GM12878 (cell line): Measurements from ENCODE around the gene NPL. TPM values are rescaled to one million over a fixed set of nuclear protein-coding genes. Genes with fewer than 3 reads are reported as not detected.

Source experiments
- BHLHE40 ChIP-seq, 2 experiments: fragments of 450-650 bp in 1 of 2; IDR thresholded peaks; 2 replicates each; pipeline ENCODE4 v1.6.1; 2011 to 2017; ENCODE audit warnings: low read depth in 2 of 2, borderline replicate concordance in 1 of 2, improper control_type of control experiment in 1 of 2, low read length in 1 of 2, mild to moderate bottlenecking in 1 of 2
- CBFB ChIP-seq: IDR thresholded peaks from 2 replicates; pipeline ENCODE4 v1.6.1; 2016; ENCODE audit warnings: antibody characterized with exemption, low read depth
- FOXM1 ChIP-seq: IDR thresholded peaks from 2 replicates; pipeline ENCODE4 v1.6.1; 2012; ENCODE audit warnings: low read depth, mild to moderate bottlenecking, inconsistent platforms, low read length, moderate library complexity
- KDM1A ChIP-seq: fragments of 200-600 bp; sonication (generic); IDR thresholded peaks from 2 replicates; pipeline ENCODE4 v1.6.1; 2016; ENCODE audit warnings: borderline replicate concordance
- MYC ChIP-seq: IDR thresholded peaks from 2 replicates; pipeline ENCODE4 v1.6.1; 2011; ENCODE audit warnings: mild to moderate bottlenecking, low read length, moderate library complexity, inconsistent platforms; ENCODE audit not compliant: insufficient read depth, insufficient replicate concordance, insufficient read length, severe bottlenecking
- RAD21 ChIP-seq: IDR thresholded peaks from 2 replicates; pipeline ENCODE4 v1.6.1; 2011; ENCODE audit warnings: mild to moderate bottlenecking, low read depth, low read length, moderate library complexity; ENCODE audit not compliant: insufficient read depth
- RB1 ChIP-seq: fragments of 450-650 bp; formaldehyde crosslinking; IDR thresholded peaks from 2 replicates; pipeline ENCODE4 v1.6.1; 2017; ENCODE audit warnings: mild to moderate bottlenecking, borderline replicate concordance
- RBBP5 ChIP-seq: fragments of 200-600 bp; sonication (generic); conservative IDR thresholded peaks from 2 replicates; pipeline ENCODE4 v1.6.1; 2016
- SREBF1 ChIP-seq: IDR thresholded peaks from 2 replicates; pipeline ENCODE4 v1.6.1; 2012; ENCODE audit warnings: mild to moderate bottlenecking, low read length
- ZBED1 ChIP-seq: IDR thresholded peaks from 2 replicates; pipeline ENCODE4 v1.6.1; 2016; ENCODE audit warnings: borderline replicate concordance
- ZNF592 ChIP-seq: fragments of 450-650 bp; IDR thresholded peaks from 2 replicates; pipeline ENCODE4 v1.6.1; 2017; ENCODE audit warnings: mild to moderate bottlenecking, moderate library complexity
- polyA plus RNA-seq, 11 experiments: library from polyadenylated mRNA; depleted of rRNA in 4 of 11; unstranded in 6 of 11; stranded (reverse) in 5 of 11; fragments of >200 nt; fragmentation: Nextera tagmentation in 4 of 11; fragmentation: Illumina TruSeq in 1 of 11; extraction: Ambion mirVana in 4 of 11; extraction: Trizol in 1 of 11; gene quantifications; 1 replicate in 1 of 11; 2 replicates in 10 of 11; pipeline versions ENCODE4 v1.2.1 to v1.2.3, GENCODE V29; 2011 to 2016; ENCODE audit warnings: inconsistent platforms in 2 of 11, missing spikeins in 2 of 11, low read depth in 1 of 11
- total RNA-seq, 4 experiments: library from RNA; depleted of rRNA in 3 of 4; stranded (reverse); fragments of >200 nt in 3 of 4; fragmentation: Illumina TruSeq in 1 of 4; extraction: Trizol in 1 of 4; gene quantifications; 2 replicates each; pipeline versions ENCODE4 v1.2.1 to v1.2.3, GENCODE V29; 2013 to 2021
- TF ChIP-seq, protein P1 (sequence below): IDR thresholded peaks from 2 replicates; pipeline ENCODE4 v1.6.1; 2012; ENCODE audit warnings: low read depth, low read length, improper control_type of control experiment
- TF ChIP-seq, protein P2 (sequence below): fragments of 450-650 bp; IDR thresholded peaks from 2 replicates; pipeline ENCODE4 v1.6.1; 2014; ENCODE audit warnings: mild to moderate bottlenecking
- TF ChIP-seq, protein P3 (sequence below): IDR thresholded peaks from 2 replicates; pipeline ENCODE4 v1.6.1; 2011; ENCODE audit warnings: borderline replicate concordance, low read depth, mild to moderate bottlenecking, moderate library complexity, low read length; ENCODE audit not compliant: insufficient read depth, poor library complexity, severe bottlenecking
- TF ChIP-seq, protein P4 (sequence below): fragments of 450-650 bp; IDR thresholded peaks from 2 replicates; pipeline ENCODE4 v1.6.1; 2018; ENCODE audit warnings: borderline replicate concordance, mild to moderate bottlenecking; ENCODE audit not compliant: partially characterized antibody
- TF ChIP-seq, protein P5 (sequence below): fragments of 450-650 bp; IDR thresholded peaks from 2 replicates; pipeline ENCODE4 v1.6.1; 2016; ENCODE audit warnings: mild to moderate bottlenecking

The NPL gene
- total and polyA plus RNA-seq, 10 of the 15 experiments (the other 5 are each of a cell fraction or from before 2014, with no cell fraction given): 5.3 to 19.2 (median 10.0) TPM

DNA sequence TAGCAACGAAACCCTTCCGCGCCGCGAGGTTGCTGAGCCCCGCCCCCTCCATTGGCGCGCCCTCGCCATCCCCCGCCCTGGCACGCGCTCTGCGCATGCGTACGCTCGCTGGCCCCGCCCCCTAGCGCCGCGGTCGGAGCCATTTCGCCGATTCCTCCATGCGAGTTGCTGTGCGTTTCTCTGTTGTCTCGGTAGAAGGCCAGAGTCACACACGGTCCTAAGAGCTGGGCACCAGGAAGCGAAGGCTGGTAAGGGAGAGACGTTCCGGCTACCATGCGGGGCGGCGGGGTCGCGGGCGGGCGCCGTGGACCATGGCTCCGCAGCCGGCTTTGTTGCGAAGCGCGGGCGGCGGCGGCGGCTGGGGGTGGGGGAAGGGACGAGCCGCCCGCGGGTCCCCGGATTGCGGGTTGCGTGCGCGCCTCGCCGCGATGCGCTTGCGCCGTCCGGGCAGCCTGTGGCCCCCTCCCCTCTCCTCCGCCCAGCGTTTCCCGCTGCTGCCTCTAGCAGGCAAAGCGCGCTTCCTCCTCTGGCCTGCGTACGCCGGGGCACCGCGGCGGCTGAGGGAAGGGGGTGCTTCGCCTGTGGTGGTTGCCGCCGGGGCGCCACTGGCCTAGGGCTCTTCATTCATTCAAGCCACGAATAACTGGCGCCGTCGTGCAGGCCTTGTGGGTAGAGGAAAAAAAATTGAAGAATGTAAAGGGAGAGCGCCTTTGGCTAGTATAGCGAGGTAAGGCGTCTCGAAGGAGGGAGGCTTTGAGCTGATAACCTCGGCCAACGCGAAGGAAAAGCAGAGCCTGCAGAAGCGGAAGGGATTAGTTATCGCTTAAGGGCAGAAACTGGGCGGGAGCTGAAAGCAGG is 49.9 kb downstream of the NPL start, which contains the start of gene DHX9 (continued):
- TF ChIP-seq ZNF592 (no peak; the same call in 1 of the 2 replicates), RB1 (peak; percentile 83; the same call in 1 of the 2 replicates), MYC (peak; percentile 77), FOXM1 (no peak), BHLHE40 (IDR thresholded peaks at IDR 0.05; ENCODE audit: borderline replicate concordance in 1 of 2, low read depth in 2 of 2, low read length in 1 of 2) (peak; percentile 8 to 61; a peak in 2 of 4 replicates), CBFB (peak; percentile 72), RAD21 (no peak), ZBED1 (no peak), KDM1A (no peak), RBBP5 (no peak), SREBF1 (no peak)
- TF ChIP-seq, protein P1, sequence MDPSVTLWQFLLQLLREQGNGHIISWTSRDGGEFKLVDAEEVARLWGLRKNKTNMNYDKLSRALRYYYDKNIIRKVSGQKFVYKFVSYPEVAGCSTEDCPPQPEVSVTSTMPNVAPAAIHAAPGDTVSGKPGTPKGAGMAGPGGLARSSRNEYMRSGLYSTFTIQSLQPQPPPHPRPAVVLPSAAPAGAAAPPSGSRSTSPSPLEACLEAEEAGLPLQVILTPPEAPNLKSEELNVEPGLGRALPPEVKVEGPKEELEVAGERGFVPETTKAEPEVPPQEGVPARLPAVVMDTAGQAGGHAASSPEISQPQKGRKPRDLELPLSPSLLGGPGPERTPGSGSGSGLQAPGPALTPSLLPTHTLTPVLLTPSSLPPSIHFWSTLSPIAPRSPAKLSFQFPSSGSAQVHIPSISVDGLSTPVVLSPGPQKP: peak; percentile 45; the same call in 1 of the 2 replicates
- TF ChIP-seq, protein P2, sequence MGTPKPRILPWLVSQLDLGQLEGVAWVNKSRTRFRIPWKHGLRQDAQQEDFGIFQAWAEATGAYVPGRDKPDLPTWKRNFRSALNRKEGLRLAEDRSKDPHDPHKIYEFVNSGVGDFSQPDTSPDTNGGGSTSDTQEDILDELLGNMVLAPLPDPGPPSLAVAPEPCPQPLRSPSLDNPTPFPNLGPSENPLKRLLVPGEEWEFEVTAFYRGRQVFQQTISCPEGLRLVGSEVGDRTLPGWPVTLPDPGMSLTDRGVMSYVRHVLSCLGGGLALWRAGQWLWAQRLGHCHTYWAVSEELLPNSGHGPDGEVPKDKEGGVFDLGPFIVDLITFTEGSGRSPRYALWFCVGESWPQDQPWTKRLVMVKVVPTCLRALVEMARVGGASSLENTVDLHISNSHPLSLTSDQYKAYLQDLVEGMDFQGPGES: no peak
- TF ChIP-seq, protein P3, sequence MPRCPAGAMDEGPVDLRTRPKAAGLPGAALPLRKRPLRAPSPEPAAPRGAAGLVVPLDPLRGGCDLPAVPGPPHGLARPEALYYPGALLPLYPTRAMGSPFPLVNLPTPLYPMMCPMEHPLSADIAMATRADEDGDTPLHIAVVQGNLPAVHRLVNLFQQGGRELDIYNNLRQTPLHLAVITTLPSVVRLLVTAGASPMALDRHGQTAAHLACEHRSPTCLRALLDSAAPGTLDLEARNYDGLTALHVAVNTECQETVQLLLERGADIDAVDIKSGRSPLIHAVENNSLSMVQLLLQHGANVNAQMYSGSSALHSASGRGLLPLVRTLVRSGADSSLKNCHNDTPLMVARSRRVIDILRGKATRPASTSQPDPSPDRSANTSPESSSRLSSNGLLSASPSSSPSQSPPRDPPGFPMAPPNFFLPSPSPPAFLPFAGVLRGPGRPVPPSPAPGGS: peak; percentile 50
- TF ChIP-seq, protein P4, sequence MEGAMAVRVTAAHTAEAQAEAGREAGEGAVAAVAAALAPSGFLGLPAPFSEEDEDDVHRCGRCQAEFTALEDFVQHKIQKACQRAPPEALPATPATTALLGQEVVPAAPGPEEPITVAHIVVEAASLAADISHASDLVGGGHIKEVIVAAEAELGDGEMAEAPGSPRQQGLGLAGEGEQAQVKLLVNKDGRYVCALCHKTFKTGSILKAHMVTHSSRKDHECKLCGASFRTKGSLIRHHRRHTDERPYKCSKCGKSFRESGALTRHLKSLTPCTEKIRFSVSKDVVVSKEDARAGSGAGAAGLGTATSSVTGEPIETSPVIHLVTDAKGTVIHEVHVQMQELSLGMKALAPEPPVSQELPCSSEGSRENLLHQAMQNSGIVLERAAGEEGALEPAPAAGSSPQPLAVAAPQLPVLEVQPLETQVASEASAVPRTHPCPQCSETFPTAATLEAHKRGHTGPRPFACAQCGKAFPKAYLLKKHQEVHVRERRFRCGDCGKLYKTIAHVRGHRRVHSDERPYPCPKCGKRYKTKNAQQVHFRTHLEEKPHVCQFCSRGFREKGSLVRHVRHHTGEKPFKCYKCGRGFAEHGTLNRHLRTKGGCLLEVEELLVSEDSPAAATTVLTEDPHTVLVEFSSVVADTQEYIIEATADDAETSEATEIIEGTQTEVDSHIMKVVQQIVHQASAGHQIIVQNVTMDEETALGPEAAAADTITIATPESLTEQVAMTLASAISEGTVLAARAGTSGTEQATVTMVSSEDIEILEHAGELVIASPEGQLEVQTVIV: no peak
- TF ChIP-seq, protein P5, sequence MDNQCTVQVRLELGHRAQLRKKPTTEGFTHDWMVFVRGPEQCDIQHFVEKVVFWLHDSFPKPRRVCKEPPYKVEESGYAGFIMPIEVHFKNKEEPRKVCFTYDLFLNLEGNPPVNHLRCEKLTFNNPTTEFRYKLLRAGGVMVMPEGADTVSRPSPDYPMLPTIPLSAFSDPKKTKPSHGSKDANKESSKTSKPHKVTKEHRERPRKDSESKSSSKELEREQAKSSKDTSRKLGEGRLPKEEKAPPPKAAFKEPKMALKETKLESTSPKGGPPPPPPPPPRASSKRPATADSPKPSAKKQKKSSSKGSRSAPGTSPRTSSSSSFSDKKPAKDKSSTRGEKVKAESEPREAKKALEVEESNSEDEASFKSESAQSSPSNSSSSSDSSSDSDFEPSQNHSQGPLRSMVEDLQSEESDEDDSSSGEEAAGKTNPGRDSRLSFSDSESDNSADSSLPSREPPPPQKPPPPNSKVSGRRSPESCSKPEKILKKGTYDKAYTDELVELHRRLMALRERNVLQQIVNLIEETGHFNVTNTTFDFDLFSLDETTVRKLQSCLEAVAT: peak; percentile 70; the same call in 1 of the 2 replicates
